Body of pancreas (tissue), 4 donors: Measurements from ENCODE around the gene CTNNA2.

Experiments used
- POLR2A ChIP-seq, 3 donors: fragments of 450-650 bp; IDR thresholded peaks; one replicate each; pipeline ENCODE4 v1.6.1; 2016; ENCODE audit warnings: antibody characterized with exemption in 3 of 3, mild to moderate bottlenecking in 2 of 3
- TF ChIP-seq, protein P1 (sequence below), 7 experiments: fragments of 450-650 bp in 4 of 7; fragments of 200-600 bp in 3 of 7; sonication (generic) in 3 of 7; IDR thresholded peaks; one replicate each; pipeline ENCODE4 v1.5.1; 2016 to 2019; ENCODE audit warnings: antibody characterized with exemption in 7 of 7

- no peak for TF ChIP-seq POLR2A (IDR thresholded peaks at IDR 0.05)
- TF ChIP-seq, protein P1, sequence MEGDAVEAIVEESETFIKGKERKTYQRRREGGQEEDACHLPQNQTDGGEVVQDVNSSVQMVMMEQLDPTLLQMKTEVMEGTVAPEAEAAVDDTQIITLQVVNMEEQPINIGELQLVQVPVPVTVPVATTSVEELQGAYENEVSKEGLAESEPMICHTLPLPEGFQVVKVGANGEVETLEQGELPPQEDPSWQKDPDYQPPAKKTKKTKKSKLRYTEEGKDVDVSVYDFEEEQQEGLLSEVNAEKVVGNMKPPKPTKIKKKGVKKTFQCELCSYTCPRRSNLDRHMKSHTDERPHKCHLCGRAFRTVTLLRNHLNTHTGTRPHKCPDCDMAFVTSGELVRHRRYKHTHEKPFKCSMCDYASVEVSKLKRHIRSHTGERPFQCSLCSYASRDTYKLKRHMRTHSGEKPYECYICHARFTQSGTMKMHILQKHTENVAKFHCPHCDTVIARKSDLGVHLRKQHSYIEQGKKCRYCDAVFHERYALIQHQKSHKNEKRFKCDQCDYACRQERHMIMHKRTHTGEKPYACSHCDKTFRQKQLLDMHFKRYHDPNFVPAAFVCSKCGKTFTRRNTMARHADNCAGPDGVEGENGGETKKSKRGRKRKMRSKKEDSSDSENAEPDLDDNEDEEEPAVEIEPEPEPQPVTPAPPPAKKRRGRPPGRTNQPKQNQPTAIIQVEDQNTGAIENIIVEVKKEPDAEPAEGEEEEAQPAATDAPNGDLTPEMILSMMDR (IDR thresholded peaks at IDR 0.05): no peak
Observed at GRCh38 chr2:79817288-79817687, 304.4 kb downstream of the CTNNA2 start.
